ENCODE data around the gene CDC40. TPM values are rescaled to one million over a fixed set of nuclear protein-coding genes. Genes with fewer than 3 reads are reported as not detected.

The CDC40 gene
- total and polyA plus RNA-seq, 9 of the 15 experiments (the other 6 are each of a cell fraction or from before 2014, with no cell fraction given), result 9.7 to 26.3 (median 15.7) TPM

- peak; percentile 13; the same call in 1 of the 2 replicates for TF ChIP-seq FOXJ2 (tag; IDR thresholded peaks at IDR 0.05)
- 0 out of 2 replicates have a peak, but pooled peaks have one; percentile 34 for TF ChIP-seq NKRF (IDR thresholded peaks at IDR 0.05; ENCODE audit: borderline replicate concordance)
- peak in 1 of 2 experiments; percentile 51; a peak in 1 of 4 replicates for TF ChIP-seq TEAD1 (CRISPR knock-in tag; IDR thresholded peaks at IDR 0.05)
- TF ChIP-seq MCM7 (IDR thresholded peaks at IDR 0.05), result no peak
- no peak for TF ChIP-seq HNRNPL (IDR thresholded peaks at IDR 0.05; ENCODE audit: low read depth, low read length)
- no peak for TF ChIP-seq HSF4 (CRISPR knock-in tag; IDR thresholded peaks at IDR 0.05; ENCODE audit: borderline replicate concordance)
- peak in 1 of 2 experiments; percentile 95; a peak in 2 of 4 replicates for TF ChIP-seq ARNT (IDR thresholded peaks at IDR 0.05)
- TF ChIP-seq FOXA1 (IDR thresholded peaks at IDR 0.05; ENCODE audit: borderline replicate concordance), result no peak
- no peak for TF ChIP-seq ZNF75A (CRISPR knock-in tag; IDR thresholded peaks at IDR 0.05)
- TF ChIP-seq LARP7 (IDR thresholded peaks at IDR 0.05), result no peak
- peak in 1 of 3 experiments; percentile 38 for TF ChIP-seq YY1 (IDR thresholded peaks at IDR 0.05; ENCODE audit: borderline replicate concordance in 1 of 3, control insufficient read depth in 1 of 3, extremely low read depth in 1 of 3, insufficient read depth in 3 of 3, insufficient read length in 1 of 3, insufficient replicate concordance in 2 of 3, low read depth in 1 of 3, low read length in 2 of 3)
- 0 out of 2 replicates have a peak, but pooled peaks have one; percentile 38 for TF ChIP-seq BACH1 (tag; IDR thresholded peaks at IDR 0.05)
- TF ChIP-seq ASH1L (IDR thresholded peaks at IDR 0.05; ENCODE audit: borderline replicate concordance, low read depth, partially characterized antibody), result peak; percentile 56
- no peak for TF ChIP-seq ZNF589 (CRISPR knock-in tag; IDR thresholded peaks at IDR 0.05; ENCODE audit: low read depth)
- TF ChIP-seq CTCF (IDR thresholded peaks at IDR 0.05 in 2 of 3, conservative IDR thresholded peaks at IDR 0.05 in 1 of 3; ENCODE audit: insufficient read depth in 2 of 3, low read depth in 1 of 3, low read length in 3 of 3), result no peak
- TF ChIP-seq NR3C1 (CRISPR knock-in tag; IDR thresholded peaks at IDR 0.05), result no peak
- TF ChIP-seq RBM34 (IDR thresholded peaks at IDR 0.05; ENCODE audit: borderline replicate concordance, insufficient read depth, low read length), result no peak
- TF ChIP-seq POLR2AphosphoS5 (IDR thresholded peaks at IDR 0.05; ENCODE audit: control insufficient read depth, insufficient read depth, low read depth, low read length), result peak; percentile 39; the same call in 1 of the 2 replicates
- TF ChIP-seq TBL1XR1 (IDR thresholded peaks at IDR 0.05; ENCODE audit: low read length in 2 of 2), result 0 out of 4 replicates have a peak, but pooled peaks of 1 of the 2 experiments have one; percentile 11
- TF ChIP-seq E2F8 (IDR thresholded peaks at IDR 0.05; ENCODE audit: low read depth, partially characterized antibody), result peak; percentile 54
Observed at GRCh38 chr6:110180228-110181008, at the start of gene CDC40 (continued).
